D341Med (cell line): ENCODE measurements around the gene IGSF9B.

Experiments used
- DNase-seq: peaks from one replicate; pipeline ENCODE4 v3.0.0; 2012; ENCODE audit warnings: low spot score

IGSF9B gene

DNA sequence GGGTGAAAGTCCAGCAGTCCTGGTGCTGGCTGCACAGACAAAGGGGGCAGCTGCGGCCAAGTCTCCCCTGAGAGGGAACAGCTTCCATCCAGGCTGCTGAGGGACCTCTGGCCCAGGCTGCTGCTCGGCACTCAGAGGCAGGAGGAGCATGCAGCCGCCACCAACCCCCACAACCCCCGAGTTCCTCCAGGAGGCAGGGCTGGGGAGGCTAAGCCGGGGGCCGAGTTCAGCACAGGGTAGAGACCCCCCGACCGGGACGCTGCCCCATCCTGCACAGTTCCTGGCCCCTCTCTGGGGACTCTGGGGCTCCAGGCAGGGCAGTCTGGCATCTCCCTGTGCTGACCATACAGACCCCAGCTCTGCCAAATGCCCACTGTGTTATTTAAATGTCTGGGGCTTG lies 20.2 kb downstream of the IGSF9B start:
- DNase-seq, result no peak

DNA sequence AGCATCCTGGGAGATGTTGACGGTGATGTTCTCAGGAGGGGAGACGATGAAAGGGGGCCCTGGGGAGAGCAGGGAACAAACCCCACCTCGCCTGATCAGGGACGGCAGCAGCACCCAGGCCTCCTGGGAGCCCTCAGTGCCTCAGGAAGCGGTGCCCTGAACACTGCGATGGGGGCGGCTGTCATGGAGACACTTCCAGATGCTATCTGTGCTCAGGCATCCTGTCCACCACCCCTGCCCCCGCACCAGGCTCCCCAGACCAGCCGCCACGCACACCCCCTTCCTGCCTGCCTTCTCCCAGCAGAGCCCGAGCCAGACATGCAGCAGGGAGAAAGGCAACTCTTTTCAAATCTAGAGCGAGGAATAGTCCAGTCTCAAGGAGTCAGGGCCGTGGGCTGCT lies 20.6 kb downstream of the IGSF9B start:
- no peak for DNase-seq

DNA sequence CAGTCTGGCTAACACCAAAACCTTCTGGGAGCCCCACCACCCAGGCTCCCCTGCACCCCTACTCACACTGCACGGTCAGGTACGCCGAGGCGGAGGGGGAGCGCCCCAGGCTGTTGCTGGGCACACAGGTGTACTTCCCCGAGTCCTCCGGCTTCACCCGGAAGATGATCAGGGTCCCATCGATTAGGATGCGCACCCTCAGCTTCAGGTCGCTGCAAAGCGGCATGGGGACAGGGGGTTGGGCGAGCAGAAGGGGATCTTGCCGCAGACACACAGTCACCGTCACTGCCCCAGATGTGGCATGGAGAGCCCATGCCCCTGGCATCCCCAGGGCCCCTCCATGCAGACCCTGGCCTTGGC lies 21.2 kb downstream of the IGSF9B start:
- no peak for DNase-seq

DNA sequence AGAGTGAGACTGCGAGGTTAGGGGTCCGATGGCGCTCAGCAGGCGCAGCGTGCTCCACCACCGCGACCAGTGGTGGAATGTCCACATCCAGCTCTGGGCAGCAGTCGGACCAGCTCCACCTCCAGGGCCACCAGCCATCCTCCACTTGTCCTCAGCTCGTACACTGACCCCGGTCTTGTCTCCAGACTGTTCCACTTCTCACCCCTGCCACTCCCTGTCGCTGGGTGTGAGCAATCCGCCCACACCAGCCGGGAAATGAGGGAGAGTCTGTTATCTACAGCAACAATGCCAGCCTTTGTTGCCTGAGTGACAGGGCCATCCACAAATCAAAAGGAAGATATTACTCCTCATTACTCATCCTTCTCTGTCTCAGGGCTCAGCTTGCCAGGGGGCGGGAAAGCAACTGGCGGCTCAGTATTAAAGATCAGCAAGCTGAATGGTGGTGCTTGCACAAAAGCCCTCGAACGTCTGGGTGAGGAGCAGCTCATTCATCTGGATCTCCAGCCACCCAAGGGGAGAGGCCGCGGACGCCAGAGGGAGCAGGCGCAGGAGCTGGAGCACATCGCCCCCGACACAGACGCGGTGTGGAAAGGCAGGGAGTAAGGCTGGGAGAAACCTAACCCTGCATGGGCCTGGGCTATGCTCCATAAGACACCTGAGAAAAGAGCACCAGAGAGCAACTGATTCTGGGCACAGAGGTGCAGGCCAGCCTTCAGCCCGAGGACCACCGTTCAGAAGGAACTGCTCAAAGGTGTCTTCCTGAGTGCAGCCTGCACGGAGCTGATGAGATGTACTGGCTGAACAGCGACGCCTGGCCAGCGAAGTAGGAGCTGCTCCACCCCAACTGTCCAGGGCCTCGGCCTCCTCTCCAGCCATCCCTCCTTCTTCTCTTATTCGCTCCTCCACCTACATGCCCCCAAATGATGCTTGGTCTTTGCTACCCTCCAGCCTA lies 21.9 kb downstream of the IGSF9B start:
- no peak for DNase-seq

DNA sequence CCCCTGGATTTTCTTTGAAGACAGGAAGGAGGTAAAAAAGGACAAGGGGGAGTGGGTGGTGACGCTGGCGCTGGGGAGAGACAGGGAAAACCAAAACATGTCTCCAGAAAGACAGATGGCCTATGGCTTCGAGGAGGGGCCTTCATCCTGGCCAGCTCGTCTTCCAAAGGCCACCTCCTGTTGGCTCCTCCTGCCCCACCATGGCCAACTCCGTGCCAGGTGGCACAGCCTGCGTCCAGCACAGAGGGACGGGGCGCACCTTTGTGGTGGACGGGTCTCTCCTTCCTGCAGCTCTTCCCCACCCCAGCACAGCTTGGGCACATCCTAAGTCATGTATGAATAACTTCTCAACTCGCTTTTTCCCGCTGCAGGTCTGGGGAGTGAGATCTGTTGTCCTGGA lies 22.7 kb downstream of the IGSF9B start:
- no peak for DNase-seq

DNA sequence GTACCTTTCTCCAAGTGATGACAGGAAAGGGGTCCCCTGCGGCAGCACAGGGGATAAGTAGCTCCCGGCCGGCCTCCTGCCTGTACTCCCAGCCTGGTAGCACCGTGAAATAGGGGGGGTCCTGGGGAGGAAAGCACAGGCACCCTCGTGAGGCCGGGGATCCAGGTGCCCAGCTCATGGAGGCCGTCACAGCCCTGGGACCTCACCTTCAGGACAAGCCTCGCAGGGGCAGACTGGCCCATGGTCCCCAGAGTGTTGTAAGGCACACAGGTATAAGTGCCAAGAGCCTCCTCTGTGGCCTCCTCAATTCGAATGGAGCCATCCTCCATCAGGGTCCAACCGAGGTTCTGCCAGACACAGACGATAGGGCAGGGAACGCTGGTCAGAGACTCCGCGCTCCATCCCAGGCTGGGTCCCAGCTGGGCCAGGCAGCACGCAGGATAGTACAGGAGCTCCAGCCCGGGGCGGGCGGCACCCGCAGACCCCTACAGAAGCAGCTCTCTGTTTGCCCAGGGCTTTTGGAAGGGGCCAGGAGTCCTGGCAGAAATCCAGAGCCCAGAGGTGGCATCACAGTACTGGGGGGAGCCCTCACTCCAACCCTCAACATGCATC lies 25.2 kb downstream of the IGSF9B start:
- no peak for DNase-seq

DNA sequence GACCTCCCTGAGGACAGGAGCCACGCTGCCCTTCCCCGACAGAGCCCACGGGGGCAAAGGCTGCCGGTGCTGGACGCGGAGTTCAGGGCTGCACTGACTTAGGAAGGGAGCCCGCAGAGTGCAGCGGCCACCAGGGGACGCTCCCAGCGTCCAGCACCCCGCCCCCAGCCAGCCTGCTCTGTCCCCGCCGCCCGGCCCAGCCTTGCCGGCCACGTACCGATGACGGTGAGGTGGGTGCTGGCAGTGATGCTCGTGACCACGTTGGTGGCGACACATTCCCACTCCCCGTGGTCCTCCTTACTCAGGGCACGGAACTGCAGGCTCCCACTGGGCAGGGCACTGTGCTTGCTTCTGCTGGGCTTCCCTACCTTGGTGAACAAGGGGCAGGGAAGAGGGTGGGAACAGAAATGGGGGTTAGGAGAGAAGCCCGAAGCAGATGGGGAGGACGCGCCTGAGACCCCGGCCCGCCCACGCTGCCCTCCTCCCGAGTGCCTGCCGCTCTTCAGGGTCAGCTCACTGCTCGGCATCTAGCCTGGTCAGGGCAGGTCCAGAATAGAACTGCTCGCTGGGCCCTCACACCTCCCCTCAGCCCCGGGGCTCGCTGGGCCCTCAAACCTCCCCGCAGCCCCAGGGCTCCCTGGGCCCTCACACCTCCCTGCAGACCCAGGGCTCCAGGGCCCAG lies 25.9 kb downstream of the IGSF9B start:
- no peak for DNase-seq

DNA sequence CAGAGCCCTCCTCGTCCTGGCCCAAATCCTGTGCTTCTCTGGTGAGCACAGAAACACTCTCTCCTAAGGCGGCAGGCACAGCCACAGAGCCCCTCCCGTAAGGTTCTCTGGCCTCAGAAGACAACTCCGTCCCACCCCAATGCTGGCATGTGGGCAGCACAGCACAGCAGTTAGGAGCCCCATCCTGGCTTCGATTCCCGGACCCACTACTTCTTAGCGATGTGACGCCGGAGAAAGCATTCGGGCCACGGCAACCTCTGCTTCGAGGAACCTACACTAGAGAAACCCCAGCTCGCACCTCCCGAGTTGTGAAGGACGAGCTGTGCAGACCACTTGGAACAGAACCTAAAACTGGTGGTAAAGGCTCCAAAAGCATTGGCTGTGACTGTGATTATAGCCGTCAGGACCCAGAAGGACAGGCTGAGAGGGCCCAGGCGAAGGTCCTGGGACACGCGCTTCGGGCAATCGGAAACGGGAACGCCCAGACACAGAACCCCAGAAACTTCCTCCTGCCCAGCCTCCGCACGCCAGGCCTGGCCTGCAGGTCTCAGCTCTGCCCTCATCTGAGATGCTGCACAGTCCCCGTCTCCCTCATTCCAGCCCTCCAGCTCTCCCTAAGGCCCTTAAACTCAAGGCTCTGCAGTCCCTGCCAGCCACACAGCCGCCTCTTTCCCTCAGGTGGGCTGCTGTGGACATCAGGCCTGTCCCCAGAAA lies 26.6 kb downstream of the IGSF9B start:
- DNase-seq, result no peak

DNA sequence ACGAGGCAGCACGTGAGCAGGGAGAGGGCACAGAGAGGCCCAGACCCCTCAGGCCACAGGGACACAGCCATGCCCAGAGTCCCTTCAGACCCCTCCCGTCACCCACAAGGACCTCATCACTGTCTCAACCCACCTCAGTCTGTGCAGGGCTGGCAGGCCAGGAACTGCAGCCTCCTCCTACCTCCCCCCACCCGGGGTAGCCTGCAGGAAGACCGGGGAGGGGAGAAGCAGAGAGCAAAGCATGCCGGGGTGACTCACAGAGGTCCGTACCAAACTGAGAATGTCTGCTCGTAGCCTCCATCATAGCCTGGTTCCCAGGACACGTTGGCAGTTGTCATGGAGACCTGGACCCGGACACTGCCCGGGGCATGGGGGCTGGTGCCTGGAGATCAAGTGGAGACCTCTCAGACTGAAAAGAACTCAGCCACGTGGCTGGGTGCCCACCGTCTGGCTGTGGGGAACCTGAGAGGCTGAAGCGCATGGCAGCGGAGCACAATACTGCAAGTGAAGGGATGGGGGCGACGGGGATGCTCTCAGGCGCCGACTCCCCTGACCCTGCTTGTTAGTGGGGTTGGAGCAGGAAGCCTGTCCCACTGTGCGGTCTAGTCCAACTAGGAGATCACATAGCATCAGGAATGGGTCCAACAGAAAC lies 27.2 kb downstream of the IGSF9B start:
- DNase-seq, result no peak

DNA sequence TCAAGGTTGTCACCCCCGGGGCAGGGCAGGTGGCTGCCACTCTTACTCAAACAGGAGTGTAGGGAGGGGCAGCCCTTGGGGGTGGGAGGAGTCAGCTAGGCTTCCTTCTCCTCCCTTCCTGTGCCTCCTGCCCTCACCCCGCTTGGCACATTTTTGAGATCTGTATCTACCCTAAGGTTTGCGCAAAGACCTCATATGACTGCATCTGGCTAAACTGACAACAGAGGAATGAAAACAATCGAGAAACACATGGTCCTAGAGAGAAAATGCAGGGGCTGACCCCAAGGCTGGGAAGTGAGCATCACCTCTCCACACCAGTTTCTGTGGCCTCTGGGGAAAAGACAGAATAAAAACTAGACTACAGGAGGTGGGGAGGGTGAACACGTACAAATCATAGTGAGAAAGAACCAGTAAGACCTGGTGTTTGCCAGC lies 28.1 kb downstream of the IGSF9B start:
- DNase-seq, result no peak

DNA sequence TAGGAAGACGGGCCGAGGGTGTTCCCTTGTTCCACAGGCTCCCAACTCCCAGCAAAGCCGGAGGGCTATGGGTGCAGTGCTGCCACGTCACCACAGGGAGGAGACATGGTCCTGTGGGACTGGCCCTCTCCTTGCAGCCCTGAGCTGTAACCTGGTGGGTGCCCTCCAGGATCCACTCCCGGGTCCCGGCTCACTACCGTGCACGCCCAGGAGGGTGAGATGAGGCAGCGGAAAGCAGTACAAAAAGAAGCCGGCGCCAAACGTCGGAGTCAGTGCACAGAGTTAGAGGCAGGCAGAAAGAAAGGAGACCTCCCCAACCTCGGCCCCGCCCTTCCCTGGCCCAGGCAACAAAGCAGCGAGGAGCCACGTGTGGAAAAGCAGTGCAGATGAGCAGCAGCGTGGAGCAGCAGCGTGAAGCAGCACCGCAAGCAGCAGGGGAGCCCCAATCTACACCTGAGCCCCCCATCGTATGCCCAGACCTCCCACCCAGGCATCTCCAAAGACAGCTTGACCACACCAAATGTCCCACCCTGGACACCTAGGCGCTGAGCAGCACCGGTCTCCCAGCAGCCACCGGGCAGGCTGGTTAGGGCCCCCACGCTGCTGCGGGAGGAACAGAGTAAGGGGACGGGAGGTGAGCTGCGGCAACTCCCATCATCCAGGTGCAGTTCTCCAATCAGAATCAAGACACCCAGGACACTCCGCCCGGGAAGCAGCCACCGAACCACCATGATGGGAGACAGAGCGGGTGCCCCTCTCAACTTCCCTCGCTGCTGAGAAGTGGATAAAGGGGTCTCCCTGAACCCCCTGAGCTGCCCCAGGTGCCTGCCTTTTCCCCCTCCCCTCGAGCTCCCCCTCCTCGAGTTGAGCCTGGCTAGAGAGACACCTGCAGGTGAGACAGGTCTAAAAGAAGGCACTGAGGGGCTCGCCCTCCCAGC lies 28.8 kb downstream of the IGSF9B start:
- DNase-seq, result peak; percentile 92

DNA sequence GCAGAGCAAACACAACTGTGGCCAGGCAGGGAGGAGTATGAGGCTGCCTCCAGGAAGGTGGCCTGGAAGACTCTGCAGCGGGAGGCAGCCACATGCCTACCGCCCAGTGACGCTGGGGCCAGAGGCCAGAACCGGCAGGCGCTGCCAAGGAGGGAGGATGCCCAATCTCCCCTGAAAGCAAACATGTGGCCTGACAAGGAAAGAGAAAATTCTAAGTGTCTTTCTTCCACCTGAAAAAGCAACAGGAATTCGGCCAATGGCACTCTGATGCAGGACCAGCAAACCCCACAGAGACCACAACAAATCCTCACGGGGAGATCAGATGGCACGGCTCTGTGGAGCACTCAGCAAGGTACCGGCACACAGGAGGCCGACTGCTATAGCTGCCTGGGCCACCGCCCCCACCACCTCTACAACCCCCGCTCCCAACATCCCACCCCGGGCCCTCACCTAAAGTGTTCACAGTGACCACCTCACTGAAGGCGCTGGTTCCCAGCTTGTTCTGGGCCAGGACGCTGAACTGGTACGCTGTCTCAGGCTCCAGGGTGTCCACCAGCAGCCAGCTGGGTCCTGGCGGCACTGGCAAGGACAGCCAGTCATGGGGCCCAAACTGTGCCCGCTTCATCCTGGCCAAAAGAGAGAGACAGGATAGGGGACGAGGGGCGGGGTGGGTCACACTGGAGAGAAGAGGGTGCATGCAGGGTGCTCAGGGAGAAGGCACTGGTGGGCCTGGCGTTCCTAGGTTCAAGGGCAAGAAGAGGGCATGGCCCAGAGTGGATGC lies 30.1 kb downstream of the IGSF9B start:
- no peak for DNase-seq

DNA sequence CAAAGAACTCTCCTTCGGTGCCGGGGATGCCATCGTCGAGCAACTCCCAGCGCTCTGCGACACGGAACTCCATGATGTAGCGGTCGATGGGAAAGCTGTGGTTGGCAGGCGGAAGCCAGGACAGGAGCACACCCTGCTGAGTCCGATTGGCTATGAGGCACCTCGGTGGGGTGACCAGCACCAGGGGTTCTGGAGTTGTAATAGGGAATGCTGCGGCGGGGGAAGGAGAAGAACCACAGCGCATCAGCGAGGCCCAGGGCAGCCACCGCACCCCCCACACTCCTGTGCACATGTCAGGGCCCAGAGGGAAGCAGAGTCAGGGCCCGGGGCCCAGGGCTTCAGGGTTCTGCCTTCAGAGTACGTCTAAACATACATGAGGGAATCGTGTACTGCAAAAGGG lies 31.0 kb downstream of the IGSF9B start:
- DNase-seq, result no peak

DNA sequence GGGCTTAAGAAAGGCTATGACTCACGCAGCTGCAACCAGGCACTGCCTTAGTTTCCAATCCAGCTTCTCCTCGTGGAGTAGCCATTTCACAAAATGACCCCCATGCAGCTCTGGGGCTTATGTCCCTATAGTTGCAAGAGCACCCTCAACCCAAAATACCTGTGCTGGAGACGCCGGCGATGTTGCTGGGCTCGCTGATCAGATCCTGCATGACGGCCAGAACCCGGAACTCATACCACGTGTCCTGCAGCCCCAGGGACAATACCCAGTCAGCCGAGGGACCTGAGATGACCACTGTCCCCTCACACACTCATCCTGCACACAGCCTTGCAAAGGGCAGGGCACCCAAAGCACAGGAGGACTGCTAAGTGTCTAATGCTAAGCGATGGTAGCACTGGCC lies 32.1 kb downstream of the IGSF9B start:
- DNase-seq, result no peak

DNA sequence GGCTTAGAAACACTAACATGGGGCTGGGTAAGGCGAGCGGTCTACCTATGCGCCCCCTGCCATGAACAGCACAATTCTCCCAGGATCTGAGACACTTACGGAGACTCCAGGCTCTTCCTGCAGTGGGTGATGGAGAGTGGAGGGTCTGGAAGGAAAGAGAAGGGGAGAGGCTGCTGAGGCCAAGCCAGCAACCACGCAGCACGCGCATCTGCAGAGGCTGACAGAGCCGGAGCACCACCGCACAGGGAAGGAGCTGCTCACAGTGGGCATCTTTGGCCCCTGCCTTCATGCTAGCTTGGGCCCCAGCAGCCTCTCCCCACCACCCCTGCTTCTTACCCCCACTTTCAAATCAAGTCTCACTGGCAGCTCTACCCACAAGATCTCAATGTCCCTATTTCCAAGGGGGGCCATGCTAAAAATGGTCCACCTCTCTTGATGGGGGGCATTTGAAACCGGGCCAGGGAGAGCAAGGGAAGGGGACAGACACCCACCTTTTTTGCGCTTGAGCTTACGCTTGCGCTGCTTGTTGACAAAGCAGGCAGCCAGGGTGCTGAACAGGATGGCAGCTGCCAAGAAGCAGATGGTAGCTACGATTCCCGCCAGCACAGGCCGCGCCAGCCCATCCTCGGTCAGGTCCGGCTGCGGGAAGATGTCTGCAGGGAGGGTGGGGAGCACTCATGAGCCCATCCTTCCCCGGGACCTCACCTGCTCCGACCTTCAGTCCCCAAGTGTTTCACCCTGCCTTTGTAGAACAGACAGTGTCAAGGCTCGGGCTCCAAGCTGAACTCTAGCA lies 34.5 kb downstream of the IGSF9B start:
- DNase-seq, result no peak

DNA sequence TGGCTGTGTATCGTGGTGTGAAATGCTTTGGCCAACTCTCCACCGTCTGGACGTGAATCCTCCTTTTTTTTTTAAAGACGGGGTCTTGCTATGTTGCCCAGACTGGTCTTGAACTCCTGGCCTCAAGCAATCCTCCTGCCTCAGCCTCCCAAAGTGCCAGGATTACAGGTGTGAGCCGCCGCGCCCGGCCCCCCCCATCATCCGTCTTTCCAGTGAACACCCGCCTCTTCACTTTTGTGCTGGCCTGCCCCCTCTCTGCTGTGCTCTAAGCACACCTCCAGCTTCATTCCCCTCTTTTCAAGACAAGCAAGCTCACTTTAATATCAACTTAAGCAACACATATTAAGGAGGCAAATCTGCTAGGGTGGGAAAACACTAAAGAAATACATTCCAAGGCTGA lies 35.3 kb downstream of the IGSF9B start:
- no peak for DNase-seq

DNA sequence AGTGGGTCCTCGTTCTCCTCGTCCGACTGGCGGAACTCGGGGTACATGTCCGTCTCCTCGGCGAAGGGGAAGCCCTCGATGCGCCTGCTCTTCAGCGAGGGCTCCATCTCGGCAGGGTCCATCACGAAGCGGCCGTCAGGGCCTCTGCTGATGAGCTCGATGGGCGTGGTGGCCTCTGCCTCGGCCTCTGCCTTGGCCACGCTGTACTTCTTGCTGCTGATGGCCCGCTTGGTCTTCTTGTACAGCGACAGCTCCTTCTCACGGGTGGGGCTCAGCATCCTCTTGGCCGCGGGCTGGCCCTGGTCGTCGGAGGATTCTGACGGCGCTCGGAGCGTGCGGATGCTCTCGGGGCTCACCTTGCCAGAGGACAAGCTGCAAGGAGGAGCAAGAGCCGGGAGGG lies 35.7 kb downstream of the IGSF9B start:
- DNase-seq, result no peak

DNA sequence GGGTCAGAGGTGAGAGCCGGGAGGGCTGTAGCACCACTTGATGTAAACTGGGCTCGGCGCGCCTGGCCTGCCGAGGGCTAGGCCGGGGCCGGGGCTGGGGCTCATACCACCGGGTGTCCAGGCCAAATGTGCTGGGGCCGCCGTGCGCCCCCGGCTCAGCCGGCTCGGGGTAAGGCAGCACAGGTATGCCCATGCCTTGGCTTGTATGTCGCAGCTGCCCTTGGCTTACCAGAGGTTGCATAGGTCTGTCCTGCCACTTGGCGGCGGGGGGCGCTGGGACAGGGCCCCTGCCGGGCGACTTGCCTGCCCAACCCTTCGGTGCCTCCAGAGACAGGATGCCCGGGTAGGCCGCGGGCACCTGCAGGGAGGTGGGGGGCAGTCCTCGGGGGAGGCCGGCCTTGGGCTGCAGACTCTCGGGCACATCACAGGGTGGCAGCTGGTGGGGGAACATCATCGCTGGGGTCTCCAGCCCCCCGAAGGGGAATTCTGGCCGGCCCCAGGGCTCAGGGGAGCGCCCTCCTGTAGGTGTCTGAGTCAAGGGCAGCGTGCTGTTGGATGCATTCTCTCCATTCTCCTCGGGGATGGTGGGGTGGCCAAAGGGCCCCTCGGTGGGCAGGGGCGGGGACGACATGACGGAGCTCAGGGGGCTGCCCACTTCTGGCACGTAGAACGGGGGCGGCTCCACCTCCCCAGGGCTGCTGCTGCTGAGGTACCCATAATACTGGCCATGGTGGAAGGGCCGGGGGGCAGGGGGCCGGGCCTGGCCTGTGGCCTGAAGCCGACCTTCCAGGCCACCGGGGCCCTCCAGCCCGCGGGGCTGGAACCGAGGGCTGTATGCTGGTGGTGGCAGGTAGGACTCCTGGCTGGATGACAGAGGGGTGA lies 36.4 kb downstream of the IGSF9B start:
- DNase-seq, result no peak
